Astrocyte (in vitro differentiated cells and primary cell): ENCODE measurements around the gene TAX1BP3. TPM values are rescaled to one million over a fixed set of nuclear protein-coding genes. Genes with fewer than 3 reads are reported as not detected.

ENCODE experiments used
- DNase-seq: peaks from one replicate; pipeline ENCODE4 v3.0.0-alpha.2; 2010; ENCODE audit warnings: low read depth
- FAIRE-seq: peaks from 2 replicates; lab custom pipeline; 2011; peaks lifted over from hg19 to GRCh38; lab: Jason Lieb, UNC
- H2AFZ ChIP-seq: 2 replicates; pipeline ENCODE4 v1.6.0; 2012; ENCODE audit warnings: low read depth, low read length, inconsistent platforms
- H3K27ac ChIP-seq: 2 replicates; pipeline ENCODE4 v1.5.1; 2011; ENCODE audit warnings: low read depth, low read length, inconsistent platforms
- H3K27me3 ChIP-seq: 2 replicates; pipeline ENCODE4 v1.6.0; 2011; ENCODE audit warnings: low read length, inconsistent platforms; ENCODE audit not compliant: insufficient read depth
- H3K36me3 ChIP-seq: 2 replicates; pipeline ENCODE4 v1.5.1; 2011; ENCODE audit warnings: low read length, inconsistent platforms; ENCODE audit not compliant: insufficient read depth
- H3K4me1 ChIP-seq: 2 replicates; pipeline ENCODE4 v1.5.1; 2011; ENCODE audit warnings: low read length, inconsistent platforms; ENCODE audit not compliant: insufficient read depth
- H3K4me2 ChIP-seq: 2 replicates; pipeline ENCODE4 v1.6.0; 2012; ENCODE audit warnings: low read length, inconsistent platforms
- H3K4me3 ChIP-seq: 2 replicates; pipeline ENCODE4 v1.5.1; 2011; ENCODE audit warnings: low read depth, mild to moderate bottlenecking, low read length, inconsistent platforms; ENCODE audit not compliant: insufficient read depth
- H3K79me2 ChIP-seq: 2 replicates; pipeline ENCODE4 v1.6.0; 2012; ENCODE audit warnings: mild to moderate bottlenecking, low read length, inconsistent platforms; ENCODE audit not compliant: insufficient read depth
- H3K9ac ChIP-seq: 2 replicates; pipeline ENCODE4 v1.6.0; 2012; ENCODE audit warnings: mild to moderate bottlenecking, low read length, inconsistent platforms
- H3K9me3 ChIP-seq: 2 replicates; pipeline ENCODE4 v1.5.1; 2012; ENCODE audit warnings: low read depth, mild to moderate bottlenecking, low read length, inconsistent platforms; ENCODE audit not compliant: insufficient read depth
- H4K20me1 ChIP-seq: 2 replicates; pipeline ENCODE4 v1.6.0; 2012; ENCODE audit warnings: low read length, inconsistent platforms; ENCODE audit not compliant: insufficient read depth
- H3K27ac Mint-ChIP-seq: one replicate; pipeline ENCODE4 v1.8.0; 2021; ENCODE audit warnings: mild to moderate bottlenecking, mixed read lengths; ENCODE audit not compliant: unreplicated experiment
- H3K27me3 Mint-ChIP-seq: one replicate; pipeline ENCODE4 v1.8.0; 2021; ENCODE audit warnings: low read depth, mixed read lengths; ENCODE audit not compliant: unreplicated experiment
- H3K36me3 Mint-ChIP-seq: one replicate; pipeline ENCODE4 v1.8.0; 2021; ENCODE audit warnings: low read depth, mixed read lengths; ENCODE audit not compliant: unreplicated experiment
- H3K4me1 Mint-ChIP-seq: one replicate; pipeline ENCODE4 v1.8.0; 2021; ENCODE audit warnings: low read depth, mixed read lengths; ENCODE audit not compliant: unreplicated experiment
- H3K4me3 Mint-ChIP-seq: one replicate; pipeline ENCODE4 v1.8.0; 2021; ENCODE audit warnings: mild to moderate bottlenecking, moderate library complexity, mixed read lengths; ENCODE audit not compliant: unreplicated experiment
- H3K9me3 Mint-ChIP-seq: one replicate; pipeline ENCODE4 v1.8.0; 2021; ENCODE audit warnings: mild to moderate bottlenecking, mixed read lengths; ENCODE audit not compliant: unreplicated experiment
- EZH2 ChIP-seq: IDR thresholded peaks from 2 replicates; pipeline ENCODE4 v1.6.1; 2012; ENCODE audit warnings: mild to moderate bottlenecking, low read length, inconsistent platforms; ENCODE audit not compliant: insufficient read depth
- total RNA-seq: library from RNA; stranded (reverse); gene quantifications from 2 replicates; pipeline ENCODE4 v1.2.1, GENCODE V29; 2021
- TF ChIP-seq, protein P1 (sequence below): IDR thresholded peaks from 2 replicates; pipeline ENCODE4 v1.5.1; 2011; ENCODE audit warnings: low read depth, mild to moderate bottlenecking, inconsistent platforms, low read length, moderate library complexity; ENCODE audit not compliant: insufficient read depth

The TAX1BP3 gene
- total RNA-seq, 1 donor from 2014 or later = 194 TPM

- H2AFZ ChIP-seq = no peak overlapping the region
- Mint-ChIP-seq H3K4me1 (peaks cover 2% of the 10 kb centered on the region), H3K27me3 (peaks cover 12% of the 10 kb centered on the region), H3K4me3 (no peak overlapping the region), H3K36me3 (peaks cover 2% of the 10 kb centered on the region), H3K27ac (no peak overlapping the region), H3K9me3 (peaks cover 2% of the 10 kb centered on the region)
- TF ChIP-seq EZH2 = no peak
- TF ChIP-seq, protein P1, sequence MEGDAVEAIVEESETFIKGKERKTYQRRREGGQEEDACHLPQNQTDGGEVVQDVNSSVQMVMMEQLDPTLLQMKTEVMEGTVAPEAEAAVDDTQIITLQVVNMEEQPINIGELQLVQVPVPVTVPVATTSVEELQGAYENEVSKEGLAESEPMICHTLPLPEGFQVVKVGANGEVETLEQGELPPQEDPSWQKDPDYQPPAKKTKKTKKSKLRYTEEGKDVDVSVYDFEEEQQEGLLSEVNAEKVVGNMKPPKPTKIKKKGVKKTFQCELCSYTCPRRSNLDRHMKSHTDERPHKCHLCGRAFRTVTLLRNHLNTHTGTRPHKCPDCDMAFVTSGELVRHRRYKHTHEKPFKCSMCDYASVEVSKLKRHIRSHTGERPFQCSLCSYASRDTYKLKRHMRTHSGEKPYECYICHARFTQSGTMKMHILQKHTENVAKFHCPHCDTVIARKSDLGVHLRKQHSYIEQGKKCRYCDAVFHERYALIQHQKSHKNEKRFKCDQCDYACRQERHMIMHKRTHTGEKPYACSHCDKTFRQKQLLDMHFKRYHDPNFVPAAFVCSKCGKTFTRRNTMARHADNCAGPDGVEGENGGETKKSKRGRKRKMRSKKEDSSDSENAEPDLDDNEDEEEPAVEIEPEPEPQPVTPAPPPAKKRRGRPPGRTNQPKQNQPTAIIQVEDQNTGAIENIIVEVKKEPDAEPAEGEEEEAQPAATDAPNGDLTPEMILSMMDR = no peak
- H3K4me2 ChIP-seq = no peak overlapping the region
- peaks cover 14% of the 10 kb centered on the region for H3K27me3 ChIP-seq
- H3K36me3 ChIP-seq = no peaks in the 10 kb centered on the region
- peaks cover 7% of the 10 kb centered on the region for H3K4me1 ChIP-seq
- H3K9ac ChIP-seq = no peak overlapping the region
- FAIRE-seq (no peak), DNase-seq (no peak)
- no peaks in the 10 kb centered on the region for H4K20me1 ChIP-seq
- H3K4me3 ChIP-seq = no peak overlapping the region
- H3K27ac ChIP-seq = no peak overlapping the region
- no peaks in the 10 kb centered on the region for H3K79me2 ChIP-seq
- peaks cover 5% of the 10 kb centered on the region for H3K9me3 ChIP-seq
Measured at GRCh38 chr17:3698139-3698538, 29.8 kb upstream of the TAX1BP3 start.

DNA sequence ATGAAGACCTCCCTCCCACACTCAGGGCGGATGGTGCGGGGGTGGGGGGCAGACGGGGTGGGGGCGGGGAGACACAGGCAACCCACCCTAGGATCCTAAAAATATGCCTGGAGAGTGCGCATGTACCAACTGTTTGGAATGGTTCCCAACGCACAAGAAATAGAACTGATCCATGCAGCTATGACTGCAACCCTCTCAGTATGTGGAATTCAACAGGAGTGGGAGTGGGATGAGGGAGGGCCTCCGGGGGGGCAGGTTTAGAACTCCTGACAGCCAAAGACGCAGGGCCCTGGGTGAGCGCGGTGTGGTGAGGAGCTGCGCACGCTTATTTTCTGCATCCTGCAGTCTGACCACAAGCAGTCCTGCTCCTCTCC, 28.7 kb upstream of the TAX1BP3 start:
- Histone ChIP-seq H3K4me2 (no peak overlapping the region), H3K9me3 (peaks cover 5% of the 10 kb centered on the region), H4K20me1 (no peaks in the 10 kb centered on the region), H3K4me1 (peaks cover 7% of the 10 kb centered on the region), H3K79me2 (no peaks in the 10 kb centered on the region), H3K27ac (no peak overlapping the region), H3K36me3 (no peaks in the 10 kb centered on the region), H2AFZ (no peak overlapping the region), H3K27me3 (peaks cover 14% of the 10 kb centered on the region), H3K4me3 (no peak overlapping the region), H3K9ac (no peak overlapping the region)
- TF ChIP-seq, protein P1 = no peak
- Mint-ChIP-seq H3K36me3 (no peaks in the 10 kb centered on the region), H3K4me1 (peaks cover 2% of the 10 kb centered on the region), H3K27me3 (peaks cover 12% of the 10 kb centered on the region), H3K9me3 (peaks cover 2% of the 10 kb centered on the region), H3K27ac (no peak overlapping the region), H3K4me3 (no peak overlapping the region)
- DNase-seq (no peak), FAIRE-seq (no peak)

GRCh38 chr17:3695723-3696411, 27.5 kb upstream of the TAX1BP3 start, which contains the start of gene P2RX5:
TSS of gene P2RX5 (minus strand) at chr17:3696155. CDS start at chr17:3696005, 150 bp downstream.
- H3K4me2 ChIP-seq = peak within 1 kb of the TSS; percentile 89
- peak within 1 kb of the TSS; percentile 57 for H3K4me3 ChIP-seq
- peak within 1 kb of the TSS; percentile 90 for H2AFZ ChIP-seq
- TF ChIP-seq, protein P1 = no peak
- no peak for TF ChIP-seq EZH2
- Mint-ChIP-seq H3K4me1 (peaks cover 2% of the 10 kb centered on the region), H3K27ac (no peak within 1 kb of the TSS), H3K27me3 (peaks cover 12% of the 10 kb centered on the region), H3K9me3 (peaks cover 2% of the 10 kb centered on the region), H3K36me3 (no peaks in the 10 kb centered on the region), H3K4me3 (peak within 1 kb of the TSS; percentile 86)
- peaks cover 5% of the 10 kb centered on the region for H3K9me3 ChIP-seq
- H3K9ac ChIP-seq = no peak within 1 kb of the TSS
- no peaks in the 10 kb centered on the region for H3K79me2 ChIP-seq
- peaks cover 14% of the 10 kb centered on the region for H3K27me3 ChIP-seq
- H3K27ac ChIP-seq = no peak within 1 kb of the TSS
- H4K20me1 ChIP-seq = no peaks in the 10 kb centered on the region
- DNase-seq = peak; percentile 7
- no peak for FAIRE-seq
- no peaks in the 10 kb centered on the region for H3K36me3 ChIP-seq
- peaks cover 7% of the 10 kb centered on the region for H3K4me1 ChIP-seq
